SK-N-SH (cell line): ENCODE data around the gene RRBP1.

Experiments
- CHD2 ChIP-seq: fragments of 150-350 bp; IDR thresholded peaks from 2 replicates; pipeline ENCODE4 v1.6.1; 2018; ENCODE audit warnings: low read length; ENCODE audit not compliant: partially characterized antibody
- CTCF ChIP-seq: fragments of 200-600 bp; sonication (generic); IDR thresholded peaks from 2 replicates; pipeline ENCODE4 v1.6.1; 2017; ENCODE audit warnings: antibody characterized with exemption, mild to moderate bottlenecking, moderate library complexity
- EP300 ChIP-seq, 2 experiments: IDR thresholded peaks; 2 replicates each; pipeline versions ENCODE4 v1.4.0 to v1.6.1; 2012; ENCODE audit warnings: borderline replicate concordance in 1 of 2, low read depth in 1 of 2, low read length in 1 of 2
- RAD21 ChIP-seq: IDR thresholded peaks from 2 replicates; pipeline ENCODE4 v1.6.1; 2012; ENCODE audit warnings: mild to moderate bottlenecking, low read length
- RFX5 ChIP-seq: IDR thresholded peaks from 2 replicates; pipeline ENCODE4 v1.6.1; 2012; ENCODE audit warnings: mild to moderate bottlenecking, improper control_type of control experiment, low read length
- TF ChIP-seq, protein P1 (sequence below): IDR thresholded peaks from 2 replicates; pipeline ENCODE4 v1.4.0; 2012; ENCODE audit warnings: low read depth, borderline replicate concordance
- TF ChIP-seq, protein P2 (sequence below): IDR thresholded peaks from 2 replicates; pipeline ENCODE4; 2012
- TF ChIP-seq, protein P3 (sequence below): IDR thresholded peaks from 2 replicates; pipeline ENCODE4 v1.6.1; 2012; ENCODE audit warnings: mild to moderate bottlenecking, low read depth, low read length, moderate library complexity

DNA sequence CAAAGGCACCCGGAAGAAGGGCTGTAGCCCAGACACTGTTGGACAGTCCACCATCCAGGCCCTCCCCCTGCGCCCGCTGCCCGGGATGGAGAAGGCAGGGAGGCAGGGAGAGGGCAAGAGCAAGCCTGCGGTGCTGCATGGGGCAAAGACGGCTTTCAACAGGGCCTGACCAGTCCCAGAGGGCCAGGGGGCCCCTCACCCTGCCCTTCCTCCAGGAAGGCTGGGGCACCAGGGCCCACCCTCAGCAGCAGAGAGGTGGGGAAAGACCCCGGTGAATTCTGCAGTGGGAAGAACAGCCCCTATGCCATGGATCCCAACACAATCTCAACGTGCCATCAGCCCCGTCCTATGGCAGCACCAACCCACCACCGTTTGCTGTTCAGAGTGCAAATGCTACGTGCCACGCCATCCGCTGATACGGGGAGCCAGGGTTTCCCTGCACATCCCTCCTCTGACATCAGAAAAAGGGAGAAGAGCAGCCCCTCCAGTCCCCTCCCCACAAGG lies 41.1 kb downstream of the RRBP1 start:
- TF ChIP-seq EP300 (IDR thresholded peaks at IDR 0.05; ENCODE audit: borderline replicate concordance in 1 of 2, low read depth in 1 of 2, low read length in 1 of 2) (no peak), CTCF (no peak), RFX5 (no peak), CHD2 (no peak), RAD21 (no peak)
- TF ChIP-seq, protein P1, sequence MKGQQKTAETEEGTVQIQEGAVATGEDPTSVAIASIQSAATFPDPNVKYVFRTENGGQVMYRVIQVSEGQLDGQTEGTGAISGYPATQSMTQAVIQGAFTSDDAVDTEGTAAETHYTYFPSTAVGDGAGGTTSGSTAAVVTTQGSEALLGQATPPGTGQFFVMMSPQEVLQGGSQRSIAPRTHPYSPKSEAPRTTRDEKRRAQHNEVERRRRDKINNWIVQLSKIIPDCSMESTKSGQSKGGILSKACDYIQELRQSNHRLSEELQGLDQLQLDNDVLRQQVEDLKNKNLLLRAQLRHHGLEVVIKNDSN: no peak
- TF ChIP-seq, protein P2, sequence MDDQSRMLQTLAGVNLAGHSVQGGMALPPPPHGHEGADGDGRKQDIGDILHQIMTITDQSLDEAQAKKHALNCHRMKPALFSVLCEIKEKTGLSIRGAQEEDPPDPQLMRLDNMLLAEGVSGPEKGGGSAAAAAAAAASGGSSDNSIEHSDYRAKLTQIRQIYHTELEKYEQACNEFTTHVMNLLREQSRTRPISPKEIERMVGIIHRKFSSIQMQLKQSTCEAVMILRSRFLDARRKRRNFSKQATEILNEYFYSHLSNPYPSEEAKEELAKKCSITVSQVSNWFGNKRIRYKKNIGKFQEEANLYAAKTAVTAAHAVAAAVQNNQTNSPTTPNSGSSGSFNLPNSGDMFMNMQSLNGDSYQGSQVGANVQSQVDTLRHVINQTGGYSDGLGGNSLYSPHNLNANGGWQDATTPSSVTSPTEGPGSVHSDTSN: no peak
- TF ChIP-seq, protein P3, sequence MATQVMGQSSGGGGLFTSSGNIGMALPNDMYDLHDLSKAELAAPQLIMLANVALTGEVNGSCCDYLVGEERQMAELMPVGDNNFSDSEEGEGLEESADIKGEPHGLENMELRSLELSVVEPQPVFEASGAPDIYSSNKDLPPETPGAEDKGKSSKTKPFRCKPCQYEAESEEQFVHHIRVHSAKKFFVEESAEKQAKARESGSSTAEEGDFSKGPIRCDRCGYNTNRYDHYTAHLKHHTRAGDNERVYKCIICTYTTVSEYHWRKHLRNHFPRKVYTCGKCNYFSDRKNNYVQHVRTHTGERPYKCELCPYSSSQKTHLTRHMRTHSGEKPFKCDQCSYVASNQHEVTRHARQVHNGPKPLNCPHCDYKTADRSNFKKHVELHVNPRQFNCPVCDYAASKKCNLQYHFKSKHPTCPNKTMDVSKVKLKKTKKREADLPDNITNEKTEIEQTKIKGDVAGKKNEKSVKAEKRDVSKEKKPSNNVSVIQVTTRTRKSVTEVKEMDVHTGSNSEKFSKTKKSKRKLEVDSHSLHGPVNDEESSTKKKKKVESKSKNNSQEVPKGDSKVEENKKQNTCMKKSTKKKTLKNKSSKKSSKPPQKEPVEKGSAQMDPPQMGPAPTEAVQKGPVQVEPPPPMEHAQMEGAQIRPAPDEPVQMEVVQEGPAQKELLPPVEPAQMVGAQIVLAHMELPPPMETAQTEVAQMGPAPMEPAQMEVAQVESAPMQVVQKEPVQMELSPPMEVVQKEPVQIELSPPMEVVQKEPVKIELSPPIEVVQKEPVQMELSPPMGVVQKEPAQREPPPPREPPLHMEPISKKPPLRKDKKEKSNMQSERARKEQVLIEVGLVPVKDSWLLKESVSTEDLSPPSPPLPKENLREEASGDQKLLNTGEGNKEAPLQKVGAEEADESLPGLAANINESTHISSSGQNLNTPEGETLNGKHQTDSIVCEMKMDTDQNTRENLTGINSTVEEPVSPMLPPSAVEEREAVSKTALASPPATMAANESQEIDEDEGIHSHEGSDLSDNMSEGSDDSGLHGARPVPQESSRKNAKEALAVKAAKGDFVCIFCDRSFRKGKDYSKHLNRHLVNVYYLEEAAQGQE: no peak
